Middle frontal gyrus (tissue), 1 donor: Measurements from ENCODE around the gene UFD1.

Experiments used
- DNase-seq: peaks from one replicate; pipeline ENCODE4 v3.0.0-alpha.2; 2015; ENCODE audit warnings: low spot score; ENCODE audit errors: extremely low spot score

Gene UFD1

GRCh38 chr22:19471572-19471971, 7.4 kb downstream of the UFD1 start:
- no peak for DNase-seq

GRCh38 chr22:19470010-19470409, 9.0 kb downstream of the UFD1 start:
- no peak for DNase-seq

- no peak for DNase-seq
Measured at GRCh38 chr22:19469421-19469820, 9.6 kb downstream of the UFD1 start.

- no peak for DNase-seq
Measured at GRCh38 chr22:19467912-19468311, 11.1 kb downstream of the UFD1 start.

- no peak for DNase-seq
Measured at GRCh38 chr22:19466848-19467752, 11.9 kb downstream of the UFD1 start.

- no peak for DNase-seq
Measured at GRCh38 chr22:19466126-19466716, 12.8 kb downstream of the UFD1 start.

- no peak for DNase-seq
Measured at GRCh38 chr22:19464975-19465374, 14.0 kb downstream of the UFD1 start.

GRCh38 chr22:19464546-19464945, 14.4 kb downstream of the UFD1 start:
- no peak for DNase-seq

GRCh38 chr22:19463491-19464469, 15.2 kb downstream of the UFD1 start:
- DNase-seq = no peak

- DNase-seq = no peak
Measured at GRCh38 chr22:19463008-19463407, 16.0 kb downstream of the UFD1 start.

- no peak for DNase-seq
Measured at GRCh38 chr22:19461506-19461905, 17.5 kb downstream of the UFD1 start.

- no peak for DNase-seq
Measured at GRCh38 chr22:19460036-19460435, 19.0 kb downstream of the UFD1 start.

GRCh38 chr22:19457828-19458428, 21.1 kb downstream of the UFD1 start:
- no peak for DNase-seq

- no peak for DNase-seq
Measured at GRCh38 chr22:19456541-19456940, 22.5 kb downstream of the UFD1 start.

- DNase-seq = no peak
Measured at GRCh38 chr22:19455585-19456370, 23.2 kb downstream of the UFD1 start.

GRCh38 chr22:19455033-19455432, 24.0 kb downstream of the UFD1 start:
- DNase-seq = no peak

- no peak for DNase-seq
Measured at GRCh38 chr22:19454156-19454555, 24.8 kb downstream of the UFD1 start.

GRCh38 chr22:19453718-19454117, 25.3 kb downstream of the UFD1 start:
- no peak for DNase-seq

- DNase-seq = no peak
Measured at GRCh38 chr22:19451570-19451969, 27.4 kb downstream of the UFD1 start.

- no peak for DNase-seq
Measured at GRCh38 chr22:19450363-19451175, 28.4 kb downstream of the UFD1 start.
